22Rv1 (cell line): ENCODE data around the gene LARP4B.

Source experiments
- H3K27ac ChIP-seq: fragments of 450-650 bp; 2 replicates; pipeline ENCODE4 v1.5.1; 2017
- CTCF ChIP-seq: fragments of 450-650 bp; IDR thresholded peaks from 2 replicates; pipeline ENCODE4 v1.5.1; 2017; ENCODE audit warnings: mild to moderate bottlenecking
- ZFX ChIP-seq: fragments of 450-650 bp; IDR thresholded peaks from 2 replicates; pipeline ENCODE4 v1.6.1; 2017; ENCODE audit warnings: antibody characterized with exemption, borderline replicate concordance

Gene LARP4B

GRCh38 chr10:843703-844102 is 87.8 kb downstream of the LARP4B start:
- no peak overlapping the region for H3K27ac ChIP-seq
- TF ChIP-seq CTCF (no peak), ZFX (no peak)

- no peak overlapping the region for H3K27ac ChIP-seq
- no peak for TF ChIP-seq CTCF
These were observed 88.7 kb downstream of the LARP4B start for GRCh38 chr10:842795-843194.

- no peak for TF ChIP-seq ZFX
- TF ChIP-seq CTCF, result no peak
These were observed 90.0 kb downstream of the LARP4B start for GRCh38 chr10:841535-841934.

GRCh38 chr10:839550-840205 is 91.8 kb downstream of the LARP4B start:
- H3K27ac ChIP-seq, result no peak overlapping the region
- TF ChIP-seq CTCF (no peak), ZFX (no peak)

More at GRCh38 chr10:841535-841934, 90.0 kb downstream of the LARP4B start:
- no peak overlapping the region for H3K27ac ChIP-seq

- H3K27ac ChIP-seq, result no peak overlapping the region
- TF ChIP-seq ZFX, result no peak
- no peak for TF ChIP-seq CTCF
These were observed 94.7 kb downstream of the LARP4B start for GRCh38 chr10:836782-837181.

- no peak overlapping the region for H3K27ac ChIP-seq
- no peak for TF ChIP-seq ZFX
- no peak for TF ChIP-seq CTCF
These were observed 97.0 kb downstream of the LARP4B start for GRCh38 chr10:834493-834892.

- no peak for TF ChIP-seq CTCF
- no peak for TF ChIP-seq ZFX
- H3K27ac ChIP-seq, result no peak overlapping the region
These were observed 102.3 kb downstream of the LARP4B start for GRCh38 chr10:829241-829640.
